ENCODE data around the gene U2AF1L4. TPM values are rescaled to one million over a fixed set of nuclear protein-coding genes. Genes with fewer than 3 reads are reported as not detected.

The U2AF1L4 gene
- total and polyA plus RNA-seq, 2 of the 4 experiments (the other 2 are of a cell fraction), result 6.1 to 15.0 TPM

Other genes starting within 250 kb of the U2AF1L4 start
- 0.28 and 0.36 TPM in 2 replicates for gene DMKN, start 231.8 kb downstream of the U2AF1L4 start, total RNA-seq (2012; rRNA removed)
- gene DMKN, start 231.8 kb downstream of the U2AF1L4 start, polyA plus RNA-seq (2012; rRNA removed), result 2.2 and 2.4 TPM in 2 replicates
- 0.56 and 0.72 TPM in 2 replicates for gene SBSN, start 217.1 kb downstream of the U2AF1L4 start, total RNA-seq (2012; rRNA removed)
- gene SBSN, start 217.1 kb downstream of the U2AF1L4 start, polyA plus RNA-seq (2012; rRNA removed), result 6.4 and 6.9 TPM in 2 replicates
- not detected in 2 replicates for gene GAPDHS, start 212.0 kb downstream of the U2AF1L4 start, total RNA-seq (2012; rRNA removed)
- not detected in 2 replicates for gene GAPDHS, start 212.0 kb downstream of the U2AF1L4 start, polyA plus RNA-seq (2012; rRNA removed)
- 59.2 and 67.6 TPM in 2 replicates for gene TMEM147, start 199.8 kb downstream of the U2AF1L4 start, total RNA-seq (2012; rRNA removed)
- 108 and 132 TPM in 2 replicates for gene TMEM147, start 199.8 kb downstream of the U2AF1L4 start, polyA plus RNA-seq (2012; rRNA removed)
- not detected in 2 replicates for gene ATP4A, start 181.8 kb downstream of the U2AF1L4 start, total RNA-seq (2012; rRNA removed)
- not detected in 2 replicates for gene ATP4A, start 181.8 kb downstream of the U2AF1L4 start, polyA plus RNA-seq (2012; rRNA removed)
- not detected in 2 replicates for gene PMIS2, start 159.2 kb downstream of the U2AF1L4 start, total RNA-seq (2012; rRNA removed)
- gene PMIS2, start 159.2 kb downstream of the U2AF1L4 start, polyA plus RNA-seq (2012; rRNA removed), result not detected in 2 replicates
- 3.1 and 3.4 TPM in 2 replicates for gene HAUS5, start 132.7 kb downstream of the U2AF1L4 start, total RNA-seq (2012; rRNA removed)
- gene HAUS5, start 132.7 kb downstream of the U2AF1L4 start, polyA plus RNA-seq (2012; rRNA removed), result 6.2 and 6.4 TPM in 2 replicates
- gene RBM42, start 116.4 kb downstream of the U2AF1L4 start, total RNA-seq (2012; rRNA removed), result 19.0 and 20.6 TPM in 2 replicates
- gene RBM42, start 116.4 kb downstream of the U2AF1L4 start, polyA plus RNA-seq (2012; rRNA removed), result 41.5 and 53.9 TPM in 2 replicates
- gene ETV2, start 103.7 kb downstream of the U2AF1L4 start, total RNA-seq (2012; rRNA removed), result 0.28 TPM in 1 of 2 replicates, not detected in the other
- 1.2 and 1.4 TPM in 2 replicates for gene ETV2, start 103.7 kb downstream of the U2AF1L4 start, polyA plus RNA-seq (2012; rRNA removed)
- gene COX6B1, start 97.1 kb downstream of the U2AF1L4 start, total RNA-seq (2012; rRNA removed), result 913 and 983 TPM in 2 replicates
- 824 and 914 TPM in 2 replicates for gene COX6B1, start 97.1 kb downstream of the U2AF1L4 start, polyA plus RNA-seq (2012; rRNA removed)
- gene UPK1A, start 78.9 kb downstream of the U2AF1L4 start, total RNA-seq (2012; rRNA removed), result not detected in 2 replicates
- 0.20 and 0.21 TPM in 2 replicates for gene UPK1A, start 78.9 kb downstream of the U2AF1L4 start, polyA plus RNA-seq (2012; rRNA removed)
- not detected in 2 replicates for gene ZBTB32, start 40.9 kb downstream of the U2AF1L4 start, total RNA-seq (2012; rRNA removed)
- gene ZBTB32, start 40.9 kb downstream of the U2AF1L4 start, polyA plus RNA-seq (2012; rRNA removed), result not detected in 2 replicates
- 1.9 and 3.0 TPM in 2 replicates for gene KMT2B, start 27.4 kb downstream of the U2AF1L4 start, total RNA-seq (2012; rRNA removed)
- gene KMT2B, start 27.4 kb downstream of the U2AF1L4 start, polyA plus RNA-seq (2012; rRNA removed), result 27.5 and 30.7 TPM in 2 replicates
- gene IGFLR1, start 3.0 kb downstream of the U2AF1L4 start, total RNA-seq (2012; rRNA removed), result 0.72 and 2.8 TPM in 2 replicates
- 2.7 and 3.8 TPM in 2 replicates for gene IGFLR1, start 3.0 kb downstream of the U2AF1L4 start, polyA plus RNA-seq (2012; rRNA removed)
- 8.6 and 9.0 TPM in 2 replicates for gene PSENEN, start 233 bp upstream of the U2AF1L4 start, total RNA-seq (2012; rRNA removed)
- 47.0 and 59.1 TPM in 2 replicates for gene PSENEN, start 233 bp upstream of the U2AF1L4 start, polyA plus RNA-seq (2012; rRNA removed)
- 12.7 and 12.8 TPM in 2 replicates for gene LIN37, start 3.2 kb upstream of the U2AF1L4 start, total RNA-seq (2012; rRNA removed)
- 17.2 and 23.1 TPM in 2 replicates for gene LIN37, start 3.2 kb upstream of the U2AF1L4 start, polyA plus RNA-seq (2012; rRNA removed)
- gene HSPB6, start 11.6 kb upstream of the U2AF1L4 start, total RNA-seq (2012; rRNA removed), result 5.7 and 6.9 TPM in 2 replicates
- 188 and 206 TPM in 2 replicates for gene HSPB6, start 11.6 kb upstream of the U2AF1L4 start, polyA plus RNA-seq (2012; rRNA removed)
- gene PROSER3, start 12.8 kb upstream of the U2AF1L4 start, total RNA-seq (2012; rRNA removed), result 3.3 and 5.4 TPM in 2 replicates
- gene PROSER3, start 12.8 kb upstream of the U2AF1L4 start, polyA plus RNA-seq (2012; rRNA removed), result 17.9 and 21.8 TPM in 2 replicates
- gene ARHGAP33, start 30.1 kb upstream of the U2AF1L4 start, total RNA-seq (2012; rRNA removed), result 0.28 and 0.72 TPM in 2 replicates
- 11.9 and 16.3 TPM in 2 replicates for gene ARHGAP33, start 30.1 kb upstream of the U2AF1L4 start, polyA plus RNA-seq (2012; rRNA removed)
- not detected in 2 replicates for gene PRODH2, start 67.4 kb upstream of the U2AF1L4 start, total RNA-seq (2012; rRNA removed)
- gene PRODH2, start 67.4 kb upstream of the U2AF1L4 start, polyA plus RNA-seq (2012; rRNA removed), result not detected in 2 replicates
- gene NPHS1, start 107.1 kb upstream of the U2AF1L4 start, total RNA-seq (2012; rRNA removed), result not detected in 2 replicates
- gene NPHS1, start 107.1 kb upstream of the U2AF1L4 start, polyA plus RNA-seq (2012; rRNA removed), result not detected in 2 replicates
- gene KIRREL2, start 111.5 kb upstream of the U2AF1L4 start, total RNA-seq (2012; rRNA removed), result not detected in 2 replicates
- gene KIRREL2, start 111.5 kb upstream of the U2AF1L4 start, polyA plus RNA-seq (2012; rRNA removed), result 0.04 TPM in 1 of 2 replicates, not detected in the other
- 4.7 and 6.7 TPM in 2 replicates for gene APLP1, start 123.2 kb upstream of the U2AF1L4 start, total RNA-seq (2012; rRNA removed)
- 41.0 and 44.3 TPM in 2 replicates for gene APLP1, start 123.2 kb upstream of the U2AF1L4 start, polyA plus RNA-seq (2012; rRNA removed)
- gene NFKBID, start 155.1 kb upstream of the U2AF1L4 start, total RNA-seq (2012; rRNA removed), result 1.1 and 1.4 TPM in 2 replicates
- gene NFKBID, start 155.1 kb upstream of the U2AF1L4 start, polyA plus RNA-seq (2012; rRNA removed), result 12.3 and 13.3 TPM in 2 replicates
- not detected in 2 replicates for gene HCST, start 157.1 kb upstream of the U2AF1L4 start, total RNA-seq (2012; rRNA removed)
- gene HCST, start 157.1 kb upstream of the U2AF1L4 start, polyA plus RNA-seq (2012; rRNA removed), result 0.93 and 1.5 TPM in 2 replicates
- not detected in 2 replicates for gene TYROBP, start 162.9 kb upstream of the U2AF1L4 start, total RNA-seq (2012; rRNA removed)
- gene TYROBP, start 162.9 kb upstream of the U2AF1L4 start, polyA plus RNA-seq (2012; rRNA removed), result not detected in 2 replicates
- gene LRFN3, start 191.0 kb upstream of the U2AF1L4 start, total RNA-seq (2012; rRNA removed), result 0.36 and 0.56 TPM in 2 replicates
- 4.8 TPM in 2 replicates for gene LRFN3, start 191.0 kb upstream of the U2AF1L4 start, polyA plus RNA-seq (2012; rRNA removed)
- gene SDHAF1, start 249.8 kb upstream of the U2AF1L4 start, total RNA-seq (2012; rRNA removed), result 4.8 and 5.0 TPM in 2 replicates
- 9.9 and 13.2 TPM in 2 replicates for gene SDHAF1, start 249.8 kb upstream of the U2AF1L4 start, polyA plus RNA-seq (2012; rRNA removed)